Stimulated activated CD4-positive, alpha-beta T cell treated with anti-CD3 and anti-CD28 coated beads, Interleukin-15, amount 100 ng/mL, for 48 hours (primary cell): ENCODE data around the gene GRIP1.
"Not testable (repeated sequence)": the region's sequence is repeated elsewhere in the genome, so short reads cannot be mapped to it uniquely, and the experiment has no call there.

Source experiments
- DNase-seq, 2 donors: peaks; one replicate each; pipeline ENCODE4 v3.0.0-alpha.2; 2020; ENCODE audit warnings: low read depth in 2 of 2

Gene GRIP1

DNA sequence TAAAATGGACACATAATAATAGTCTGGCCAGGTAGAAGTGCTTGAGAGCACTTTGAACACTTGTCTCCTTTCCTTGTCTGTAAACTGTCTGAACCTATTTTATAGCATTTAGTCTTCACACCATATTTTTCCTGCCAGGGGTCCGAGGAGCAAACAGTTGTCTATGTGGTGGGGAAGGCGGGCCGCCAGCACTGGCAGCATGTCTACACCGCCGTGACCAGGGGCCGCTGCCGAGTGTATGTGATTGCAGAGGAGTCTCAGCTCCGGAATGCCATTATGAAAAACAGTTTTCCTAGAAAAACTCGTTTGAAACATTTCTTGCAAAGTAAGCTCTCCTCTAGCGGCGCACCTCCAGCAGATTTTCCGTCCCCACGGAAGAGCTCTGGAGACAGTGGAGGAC is 347.9 kb downstream of the GRIP1 start:
- no peak for DNase-seq

DNA sequence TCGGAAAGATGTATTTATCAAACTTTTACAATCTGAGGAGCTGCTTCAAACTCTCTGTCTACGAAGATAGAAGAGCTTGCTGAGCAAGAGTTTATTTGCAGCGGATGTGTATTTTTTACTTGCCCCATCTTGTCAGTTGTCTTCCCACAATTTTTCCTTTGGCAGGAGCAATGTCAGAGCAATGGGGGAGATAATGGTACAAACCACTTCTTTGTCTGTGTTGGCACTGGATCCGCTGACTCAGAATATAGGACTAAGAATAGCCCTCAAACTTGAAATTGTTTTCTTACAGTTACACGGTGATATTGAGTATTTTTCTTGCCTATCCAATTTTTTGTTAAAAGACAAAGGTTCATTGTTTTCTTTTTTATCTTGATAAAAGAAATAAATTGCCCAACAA is 348.9 kb downstream of the GRIP1 start:
- no peak for DNase-seq

DNA sequence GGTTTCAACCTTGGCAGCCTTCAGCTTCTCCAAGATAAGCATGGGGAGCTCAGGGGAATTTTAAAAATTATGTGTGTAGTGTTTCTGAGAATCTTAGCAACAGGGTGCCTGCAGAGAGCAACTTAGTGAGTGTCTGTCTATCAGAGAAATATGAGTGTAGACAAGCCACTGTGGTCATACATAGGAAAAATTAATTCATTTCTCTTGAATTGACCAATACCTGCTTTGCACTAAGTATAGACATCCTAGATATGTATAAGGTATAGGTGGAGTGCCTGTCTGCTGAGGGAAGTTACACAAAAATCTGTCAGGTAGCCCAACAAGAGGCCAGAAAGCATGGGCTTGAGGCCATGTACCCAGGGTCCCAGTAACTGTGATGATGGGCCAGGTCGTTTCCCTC is 355.9 kb downstream of the GRIP1 start:
- no peak for DNase-seq

DNA sequence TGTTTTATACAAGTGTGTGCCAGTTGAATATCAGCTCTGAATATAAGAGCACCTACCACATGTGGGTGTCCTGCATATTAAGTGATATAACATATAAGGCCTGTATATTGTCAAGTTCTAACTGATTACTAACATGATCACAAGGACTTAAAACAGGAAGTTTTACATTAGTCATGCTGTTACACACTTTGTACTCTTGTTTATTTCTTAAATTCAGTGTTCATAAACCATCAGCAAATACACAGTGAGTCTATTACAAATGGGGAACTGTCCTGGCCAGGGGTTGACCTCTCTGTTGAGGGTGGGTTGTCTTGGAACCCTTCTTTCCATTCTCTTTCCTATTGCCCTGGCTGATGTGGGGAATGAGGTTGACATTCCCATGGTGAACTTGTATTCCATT is 357.4 kb downstream of the GRIP1 start:
- no peak for DNase-seq

DNA sequence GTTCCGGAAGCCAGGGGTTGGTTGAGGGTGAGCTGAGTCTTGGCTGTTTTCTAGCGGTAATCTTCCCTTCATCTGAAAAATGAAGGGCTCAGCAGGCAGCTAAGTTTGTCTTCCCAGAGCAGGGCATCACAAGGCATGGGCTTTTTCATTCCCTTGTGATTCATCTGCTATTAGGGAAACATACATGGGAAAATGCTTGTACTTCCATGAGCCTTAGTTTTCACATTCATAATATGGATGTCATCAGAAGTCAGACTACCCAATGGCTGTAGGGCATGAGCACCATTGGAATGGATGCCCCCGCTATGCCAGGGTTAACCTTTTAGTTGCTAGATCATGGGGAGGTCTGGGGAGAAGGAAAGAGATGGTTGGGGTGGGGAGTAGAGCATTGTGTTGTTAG is 357.9 kb downstream of the GRIP1 start:
- DNase-seq: no peak

- no peak for DNase-seq
Measured at GRCh38 chr12:66319266-66319954, 359.5 kb downstream of the GRIP1 start.

DNA sequence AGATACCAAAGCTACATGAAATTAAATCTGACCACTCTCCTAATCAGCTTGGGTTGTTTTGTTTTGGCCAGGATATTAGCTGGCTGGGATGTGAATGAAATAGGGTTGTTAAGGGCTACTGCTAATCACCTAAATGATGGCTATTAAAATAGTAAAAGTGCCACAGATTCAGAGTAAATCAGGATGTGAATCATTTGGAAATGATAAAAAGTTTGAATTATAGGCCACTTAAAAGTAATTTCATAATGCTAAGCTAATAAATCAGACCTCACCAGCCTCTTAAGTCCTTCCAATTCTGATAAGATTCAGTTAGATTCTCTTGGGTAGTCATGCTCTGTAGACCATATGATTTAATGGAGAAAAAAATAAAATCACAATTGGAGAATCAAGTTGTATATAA is 364.6 kb downstream of the GRIP1 start:
- DNase-seq: no peak

DNA sequence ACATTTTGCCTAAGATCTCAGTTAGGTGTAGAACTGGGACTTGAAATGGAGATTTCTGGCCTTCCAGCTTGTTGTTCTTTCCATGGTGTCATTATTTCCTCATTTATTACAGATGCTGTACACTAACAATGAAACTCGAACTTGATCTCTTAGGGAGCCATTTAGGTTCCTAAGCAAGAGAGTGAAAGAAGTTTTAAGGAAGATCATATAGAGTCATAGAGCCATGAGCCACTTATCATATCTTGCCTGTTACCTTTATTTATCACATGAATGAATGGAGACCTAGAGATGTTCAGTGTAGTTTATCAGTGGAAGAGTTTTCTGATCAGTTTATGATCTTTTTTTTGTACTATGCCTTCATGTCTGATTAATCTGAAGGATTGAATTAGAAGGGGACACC is 366.7 kb downstream of the GRIP1 start:
- no peak for DNase-seq

GRCh38 chr12:66309606-66310005 is 369.3 kb downstream of the GRIP1 start:
- DNase-seq: no peak

GRCh38 chr12:66304296-66304900 is 374.5 kb downstream of the GRIP1 start:
- DNase-seq: no peak

- not testable (repeated sequence) for DNase-seq
Measured at GRCh38 chr12:66303316-66303804, 375.5 kb downstream of the GRIP1 start.

DNA sequence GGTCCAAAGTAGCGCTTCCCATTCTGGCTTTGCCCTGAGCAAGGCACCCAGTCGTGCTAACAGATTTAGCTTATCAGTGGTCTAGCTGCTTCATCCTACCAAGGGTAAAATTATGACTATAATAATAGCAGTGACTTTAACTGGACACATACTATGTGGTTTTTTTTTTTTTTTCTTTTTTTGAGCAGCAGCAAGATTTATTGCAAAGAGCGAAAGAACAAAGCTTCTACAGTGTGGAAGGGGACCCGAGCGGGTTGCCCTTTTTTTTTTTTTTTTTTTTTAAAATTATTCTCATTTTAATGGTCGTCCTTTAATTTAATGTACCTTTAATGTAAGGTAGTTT is 376.1 kb downstream of the GRIP1 start:
- DNase-seq: no peak

GRCh38 chr12:66301944-66302826 is 376.7 kb downstream of the GRIP1 start, which contains the start of gene HELB:
TSS of gene HELB (plus strand) at chr12:66302493. CDS start at chr12:66302604, 111 bp downstream.
- DNase-seq: peak; percentile 96 to 97

- DNase-seq: no peak
Measured at GRCh38 chr12:66297923-66298322, 381.0 kb downstream of the GRIP1 start.
